Smooth muscle cell (in vitro differentiated cells): ENCODE measurements around the gene SMIM43. TPM values are rescaled to one million over a fixed set of nuclear protein-coding genes. Genes with fewer than 3 reads are reported as not detected.

Source experiments
- DNase-seq: peaks from one replicate; lab custom pipeline; 2025; ENCODE audit not compliant: unreplicated experiment; lab: John Stamatoyannopoulos, UW
- H2AFZ ChIP-seq: fragments of 200-600 bp; sonication (generic); 2 replicates; pipeline ENCODE4 v1.6.0; 2016; ENCODE audit warnings: antibody characterized with exemption, low read depth, mild to moderate bottlenecking
- H3F3A ChIP-seq: fragments of 200-600 bp; sonication (generic); 2 replicates; pipeline ENCODE4 v1.6.0; 2017; ENCODE audit warnings: antibody characterized with exemption, low read depth
- H3K27ac ChIP-seq: fragments of 200-600 bp; sonication (generic); 2 replicates; pipeline ENCODE4 v1.5.1; 2016; ENCODE audit warnings: low read depth, mild to moderate bottlenecking
- H3K27me3 ChIP-seq: fragments of 200-600 bp; sonication (generic); 2 replicates; pipeline ENCODE4 v1.6.1; 2016; ENCODE audit warnings: low read depth, mild to moderate bottlenecking
- H3K36me3 ChIP-seq: fragments of 200-600 bp; sonication (generic); 2 replicates; pipeline ENCODE4 v1.5.1; 2016; ENCODE audit warnings: low read depth
- H3K4me1 ChIP-seq: fragments of 200-600 bp; sonication (generic); 2 replicates; pipeline ENCODE4 v1.5.1; 2016; ENCODE audit warnings: low read depth
- H3K4me2 ChIP-seq: fragments of 200-600 bp; sonication (generic); 2 replicates; pipeline ENCODE4 v1.6.0; 2016; ENCODE audit warnings: mild to moderate bottlenecking
- H3K4me3 ChIP-seq: fragments of 200-600 bp; sonication (generic); 2 replicates; pipeline ENCODE4 v1.5.1; 2016; ENCODE audit warnings: mild to moderate bottlenecking
- H3K79me2 ChIP-seq: fragments of 200-600 bp; sonication (generic); 2 replicates; pipeline ENCODE4 v1.6.0; 2016; ENCODE audit warnings: low read depth, mild to moderate bottlenecking
- H3K9ac ChIP-seq: fragments of 200-600 bp; sonication (generic); 2 replicates; pipeline ENCODE4 v1.6.0; 2016; ENCODE audit warnings: low read depth
- H3K9me3 ChIP-seq: fragments of 200-600 bp; sonication (generic); replicated peaks from 2 replicates; pipeline ENCODE4 v1.5.1; 2016; ENCODE audit warnings: low read depth
- H4K20me1 ChIP-seq: fragments of 200-600 bp; sonication (generic); 2 replicates; pipeline ENCODE4 v1.6.0; 2016; ENCODE audit warnings: low read depth
- CTCF ChIP-seq: fragments of 200-600 bp; sonication (generic); IDR thresholded peaks from 2 replicates; pipeline ENCODE4 v1.5.1; 2017; ENCODE audit warnings: borderline replicate concordance, mild to moderate bottlenecking, antibody characterized with exemption; ENCODE audit not compliant: insufficient read depth, poor library complexity, severe bottlenecking
- WGBS: methylation state at CpG from one replicate; pipeline ENCODE4 v1.1.7; 2016; ENCODE audit warnings: low lambda C conversion rate; 5-methylcytosine and 5-hydroxymethylcytosine counted together
- polyA plus RNA-seq: library from polyadenylated mRNA; unstranded; fragments of >200 nt; fragmentation: Nextera tagmentation; extraction: Ambion mirVana; gene quantifications from 2 replicates; pipeline ENCODE4 v1.2.1, GENCODE V29; 2016
- total RNA-seq: library from RNA; depleted of rRNA; stranded (reverse); fragments of >200 nt; gene quantifications from 2 replicates; pipeline ENCODE4 v1.2.3, GENCODE V29; 2014

SMIM43 gene
- total and polyA plus RNA-seq, 2 experiments from 2014 or later = not detected

GRCh38 chr4:121720109-121720508 is 44.9 kb downstream of the SMIM43 start:
- 33% methylated on average over 1 of the region's 1 CpG for WGBS
- Histone ChIP-seq H3K9ac (no peak overlapping the region), H2AFZ (no peak overlapping the region), H3F3A (no peaks in the 10 kb centered on the region), H3K79me2 (no peaks in the 10 kb centered on the region), H3K4me1 (no peaks in the 10 kb centered on the region), H3K4me3 (no peak overlapping the region), H3K4me2 (no peak overlapping the region), H3K27me3 (no peaks in the 10 kb centered on the region), H3K9me3 (no peaks in the 10 kb centered on the region), H4K20me1 (no peaks in the 10 kb centered on the region), H3K27ac (no peak overlapping the region), H3K36me3 (no peaks in the 10 kb centered on the region)
- no peak for DNase-seq
- no peak for TF ChIP-seq CTCF

- Histone ChIP-seq H3K79me2 (no peaks in the 10 kb centered on the region), H3K27ac (no peak overlapping the region), H4K20me1 (no peaks in the 10 kb centered on the region), H3K36me3 (no peaks in the 10 kb centered on the region), H3F3A (peaks cover 3% of the 10 kb centered on the region), H3K27me3 (no peaks in the 10 kb centered on the region), H3K4me1 (peaks cover under 1% of the 10 kb centered on the region), H3K9ac (no peak overlapping the region), H3K4me3 (no peak overlapping the region), H3K4me2 (no peak overlapping the region), H2AFZ (no peak overlapping the region), H3K9me3 (no peaks in the 10 kb centered on the region)
- no peak for DNase-seq
- 59% methylated on average over 4 of the region's 4 CpGs for WGBS
- TF ChIP-seq CTCF = no peak
Observed at GRCh38 chr4:121717680-121718237, 47.2 kb downstream of the SMIM43 start.

- H4K20me1 ChIP-seq = no peaks in the 10 kb centered on the region
- H3K4me2 ChIP-seq = no peak overlapping the region
- no peak overlapping the region for H3K4me3 ChIP-seq
- H3K9me3 ChIP-seq = no peaks in the 10 kb centered on the region
- H3K4me1 ChIP-seq = peaks cover 25% of the 10 kb centered on the region
- H3K27ac ChIP-seq = no peak overlapping the region
- no peaks in the 10 kb centered on the region for H3K79me2 ChIP-seq
- no peak overlapping the region for H2AFZ ChIP-seq
- 94% methylated on average over 4 of the region's 4 CpGs for WGBS
- no peaks in the 10 kb centered on the region for H3K27me3 ChIP-seq
- TF ChIP-seq CTCF = no peak
- H3K36me3 ChIP-seq = no peaks in the 10 kb centered on the region
- DNase-seq = no peak
- no peak overlapping the region for H3K9ac ChIP-seq
- peaks cover 12% of the 10 kb centered on the region for H3F3A ChIP-seq
Observed at GRCh38 chr4:121714548-121714947, 50.4 kb downstream of the SMIM43 start.

- no peaks in the 10 kb centered on the region for H3K27me3 ChIP-seq
- H3K9ac ChIP-seq = no peak overlapping the region
- no peak overlapping the region for H3K4me3 ChIP-seq
- 90% methylated on average over 4 of the region's 4 CpGs for WGBS
- no peak overlapping the region for H3K4me2 ChIP-seq
- H3K27ac ChIP-seq = no peak overlapping the region
- H4K20me1 ChIP-seq = no peaks in the 10 kb centered on the region
- no peaks in the 10 kb centered on the region for H3K79me2 ChIP-seq
- TF ChIP-seq CTCF = no peak
- H3K9me3 ChIP-seq = no peaks in the 10 kb centered on the region
- DNase-seq = no peak
- H2AFZ ChIP-seq = no peak overlapping the region
- H3F3A ChIP-seq = peaks cover 12% of the 10 kb centered on the region
- peaks cover 25% of the 10 kb centered on the region for H3K4me1 ChIP-seq
- H3K36me3 ChIP-seq = no peaks in the 10 kb centered on the region
Observed at GRCh38 chr4:121712783-121713182, 52.2 kb downstream of the SMIM43 start.
